Hepatocyte (in vitro differentiated cells): ENCODE measurements around the gene IPO11. TPM values are rescaled to one million over a fixed set of nuclear protein-coding genes. Genes with fewer than 3 reads are reported as not detected.

Experiments used
- DNase-seq: peaks from one replicate; pipeline ENCODE4 v3.0.0-alpha.2; 2016; ENCODE audit warnings: low spot score
- H2AFZ ChIP-seq: fragments of 200-600 bp; sonication (generic); 2 replicates; pipeline ENCODE4 v1.6.0; 2016; ENCODE audit warnings: antibody characterized with exemption, mild to moderate bottlenecking
- H3K27ac ChIP-seq: fragments of 200-600 bp; sonication (generic); 2 replicates; pipeline ENCODE4 v1.5.1; 2016; ENCODE audit warnings: mild to moderate bottlenecking
- H3K27me3 ChIP-seq: fragments of 200-600 bp; sonication (generic); 2 replicates; pipeline ENCODE4 v1.6.1; 2016
- H3K36me3 ChIP-seq: fragments of 200-600 bp; sonication (generic); replicated peaks from 2 replicates; pipeline ENCODE4 v1.5.1; 2016; ENCODE audit warnings: low read depth; ENCODE audit not compliant: insufficient read depth
- H3K4me1 ChIP-seq: fragments of 200-600 bp; sonication (generic); 2 replicates; pipeline ENCODE4 v1.5.1; 2016; ENCODE audit warnings: mild to moderate bottlenecking, moderate library complexity; ENCODE audit not compliant: insufficient read depth
- H3K4me2 ChIP-seq: fragments of 200-600 bp; sonication (generic); 2 replicates; pipeline ENCODE4 v1.6.0; 2016
- H3K4me3 ChIP-seq: fragments of 200-600 bp; sonication (generic); 2 replicates; pipeline ENCODE4 v1.5.1; 2016; ENCODE audit warnings: mild to moderate bottlenecking
- H3K79me2 ChIP-seq: fragments of 200-600 bp; sonication (generic); 2 replicates; pipeline ENCODE4 v1.6.0; 2017; ENCODE audit warnings: mild to moderate bottlenecking
- H3K9me2 ChIP-seq: fragments of 200-600 bp; sonication (generic); replicated peaks from 2 replicates; pipeline ENCODE4 v1.6.0; 2017; ENCODE audit warnings: mild to moderate bottlenecking; ENCODE audit not compliant: insufficient read depth
- H3K9me3 ChIP-seq: fragments of 200-600 bp; sonication (generic); 2 replicates; pipeline ENCODE4 v1.5.1; 2016; ENCODE audit warnings: low read depth, mild to moderate bottlenecking
- H4K20me1 ChIP-seq: fragments of 200-600 bp; sonication (generic); 2 replicates; pipeline ENCODE4 v1.6.0; 2016; ENCODE audit warnings: mild to moderate bottlenecking; ENCODE audit not compliant: insufficient read depth, poor library complexity, severe bottlenecking
- CTCF ChIP-seq: fragments of 200-600 bp; sonication (generic); IDR thresholded peaks from 2 replicates; pipeline ENCODE4 v1.5.1; 2016; ENCODE audit warnings: antibody characterized with exemption, mild to moderate bottlenecking; ENCODE audit not compliant: poor library complexity
- EZH2 ChIP-seq: fragments of 200-600 bp; sonication (generic); IDR thresholded peaks from 2 replicates; pipeline ENCODE4 v1.6.1; 2016; ENCODE audit warnings: antibody characterized with exemption, mild to moderate bottlenecking, borderline replicate concordance
- EZH2phosphoT487 ChIP-seq: fragments of 200-600 bp; sonication (generic); IDR thresholded peaks from one replicate; pipeline ENCODE4 v1.6.1; 2018; ENCODE audit warnings: antibody characterized with exemption, mild to moderate bottlenecking, low read depth, moderate library complexity; ENCODE audit not compliant: unreplicated experiment, severe bottlenecking
- WGBS: methylation state at CpG from one replicate; pipeline ENCODE4 v1.1.6; 2016; ENCODE audit warnings: low lambda C conversion rate; ENCODE audit errors: missing lambda C conversion rate; 5-methylcytosine and 5-hydroxymethylcytosine counted together
- polyA plus RNA-seq: library from polyadenylated mRNA; unstranded; fragments of >200 nt; fragmentation: Nextera tagmentation; extraction: Ambion mirVana; gene quantifications from 2 replicates; pipeline ENCODE4 v1.2.1, GENCODE V29; 2016
- total RNA-seq: library from RNA; depleted of rRNA; stranded (reverse); fragments of >200 nt; gene quantifications from 2 replicates; pipeline ENCODE4 v1.2.3, GENCODE V29; 2014

Gene IPO11
- total and polyA plus RNA-seq, 2 experiments from 2014 or later = 10.3 to 24.2 TPM

- Histone ChIP-seq H3K4me2 (no peak overlapping the region), H3K9me3 (no peaks in the 10 kb centered on the region), H3K79me2 (peaks cover 77% of the 10 kb centered on the region), H3K9me2 (no peaks in the 10 kb centered on the region), H3K4me1 (no peaks in the 10 kb centered on the region), H3K27me3 (no peaks in the 10 kb centered on the region), H2AFZ (no peak overlapping the region), H4K20me1 (no peaks in the 10 kb centered on the region), H3K36me3 (no peaks in the 10 kb centered on the region), H3K4me3 (no peak overlapping the region), H3K27ac (no peak overlapping the region)
- TF ChIP-seq EZH2 (no peak), CTCF (no peak), EZH2phosphoT487 (no peak)
- 93% methylated on average over 4 of the region's 4 CpGs for WGBS
- no peak for DNase-seq
Measured at GRCh38 chr5:62418462-62419076, 6.0 kb downstream of the IPO11 start.

GRCh38 chr5:62419609-62420008, 7.0 kb downstream of the IPO11 start:
- Histone ChIP-seq H3K79me2 (peaks cover 71% of the 10 kb centered on the region), H3K4me3 (no peak overlapping the region), H3K9me2 (no peaks in the 10 kb centered on the region), H2AFZ (no peak overlapping the region), H3K27me3 (no peaks in the 10 kb centered on the region), H3K36me3 (no peaks in the 10 kb centered on the region), H3K4me1 (no peaks in the 10 kb centered on the region), H3K27ac (no peak overlapping the region), H3K9me3 (no peaks in the 10 kb centered on the region), H4K20me1 (no peaks in the 10 kb centered on the region), H3K4me2 (no peak overlapping the region)
- no peak for DNase-seq
- WGBS = 98% methylated on average over 3 of the region's 3 CpGs
- no peak for TF ChIP-seq CTCF
- TF ChIP-seq EZH2phosphoT487 = no peak
- TF ChIP-seq EZH2 = no peak

- TF ChIP-seq EZH2phosphoT487 (no peak), CTCF (no peak), EZH2 (no peak)
- H3K79me2 ChIP-seq = peaks cover 59% of the 10 kb centered on the region
Measured at GRCh38 chr5:62421414-62421813, 8.9 kb downstream of the IPO11 start.

More at GRCh38 chr5:62421414-62421813, 8.9 kb downstream of the IPO11 start:
- Histone ChIP-seq H4K20me1 (no peaks in the 10 kb centered on the region), H3K4me3 (no peak overlapping the region), H3K9me3 (no peaks in the 10 kb centered on the region), H3K4me1 (no peaks in the 10 kb centered on the region), H3K27me3 (no peaks in the 10 kb centered on the region), H2AFZ (no peak overlapping the region), H3K36me3 (no peaks in the 10 kb centered on the region), H3K4me2 (no peak overlapping the region), H3K9me2 (no peaks in the 10 kb centered on the region), H3K27ac (no peak overlapping the region)
- 83% methylated on average over 1 of the region's 1 CpG for WGBS
- DNase-seq = no peak
